ENCODE data around the gene LAMA2.

The LAMA2 gene

DNA sequence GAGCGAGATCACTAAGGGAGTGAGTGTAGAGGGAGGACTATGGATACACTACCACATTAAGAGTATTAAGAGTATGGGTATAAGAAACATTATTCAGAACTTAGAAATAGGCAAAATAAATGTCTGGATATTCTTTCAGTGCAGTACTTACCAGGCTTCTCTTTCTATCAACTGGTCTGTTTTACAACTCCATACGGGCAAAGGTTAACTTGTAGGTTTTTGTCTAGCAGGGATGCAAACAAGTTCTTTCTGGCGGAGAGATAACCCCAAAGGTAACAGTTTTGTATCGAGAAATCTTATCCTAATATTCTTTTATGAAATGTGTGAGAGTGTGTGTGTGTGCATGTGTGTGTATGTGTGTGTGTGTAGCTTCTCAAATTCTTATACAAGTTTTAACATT, 640.9 kb downstream of the LAMA2 start:
- DNase-seq (ENCODE audit: low spot score), result no peak

GRCh38 chr6:129525055-129525454, 642.1 kb downstream of the LAMA2 start:
- DNase-seq (ENCODE audit: low spot score), result no peak

DNA sequence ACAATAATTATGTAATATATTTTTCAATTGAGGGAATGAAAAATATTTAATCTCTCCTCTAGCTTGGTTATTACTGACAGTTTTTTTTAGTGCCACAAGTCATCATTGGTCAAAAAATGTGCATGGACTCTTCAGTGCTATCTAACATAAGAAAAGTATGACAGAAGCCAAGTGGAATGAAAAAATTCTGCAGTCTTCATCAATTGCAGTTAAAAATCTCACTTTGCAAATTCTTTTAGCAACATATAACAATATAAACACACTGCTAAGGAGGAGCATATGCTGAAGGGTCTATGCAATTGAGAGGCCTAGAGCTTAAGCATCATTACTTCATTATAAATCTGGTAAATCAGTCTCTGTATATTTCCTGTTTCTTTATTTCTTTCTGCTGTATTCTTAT, 652.0 kb downstream of the LAMA2 start:
- DNase-seq (ENCODE audit: low spot score), result no peak

DNA sequence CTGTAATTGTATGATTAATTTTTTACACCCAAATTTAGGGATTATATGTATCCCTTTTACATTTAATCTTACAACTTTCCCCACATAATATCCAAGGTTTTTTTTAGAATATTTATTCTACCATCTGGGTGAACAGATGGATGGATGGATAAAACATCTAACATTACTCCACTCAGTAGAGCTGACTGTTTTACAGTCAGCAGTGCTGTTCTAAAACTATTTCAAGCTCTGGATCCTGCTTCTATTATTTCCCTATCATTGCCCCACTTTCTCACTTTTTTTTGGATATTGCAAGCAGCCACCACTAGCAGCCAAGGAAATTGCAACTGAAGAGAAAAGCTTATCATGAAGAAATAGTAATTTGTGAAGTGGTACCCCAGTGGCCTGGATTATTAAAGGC, 653.3 kb downstream of the LAMA2 start:
- no peak for DNase-seq (ENCODE audit: low spot score)

DNA sequence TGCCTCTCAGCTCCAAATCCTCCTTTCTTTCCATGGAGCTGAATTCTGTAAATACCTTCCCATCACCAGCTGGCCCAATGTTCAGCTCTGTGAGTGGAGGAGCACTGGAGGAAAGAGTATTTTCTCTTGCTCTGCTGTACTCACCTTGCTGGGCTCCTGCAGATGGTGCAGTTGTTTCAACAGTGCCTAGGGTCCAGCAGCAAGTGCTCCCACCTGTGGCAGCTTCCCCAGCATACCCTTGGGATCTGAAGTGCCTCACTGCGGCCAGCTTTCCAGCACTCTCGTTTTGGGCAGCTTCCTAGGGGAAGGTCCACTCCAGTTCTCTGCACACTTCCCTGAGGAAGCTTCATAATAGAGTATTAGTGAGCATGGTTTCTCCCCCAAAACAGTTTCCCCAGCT, 656.1 kb downstream of the LAMA2 start:
- DNase-seq (ENCODE audit: low spot score), result no peak

DNA sequence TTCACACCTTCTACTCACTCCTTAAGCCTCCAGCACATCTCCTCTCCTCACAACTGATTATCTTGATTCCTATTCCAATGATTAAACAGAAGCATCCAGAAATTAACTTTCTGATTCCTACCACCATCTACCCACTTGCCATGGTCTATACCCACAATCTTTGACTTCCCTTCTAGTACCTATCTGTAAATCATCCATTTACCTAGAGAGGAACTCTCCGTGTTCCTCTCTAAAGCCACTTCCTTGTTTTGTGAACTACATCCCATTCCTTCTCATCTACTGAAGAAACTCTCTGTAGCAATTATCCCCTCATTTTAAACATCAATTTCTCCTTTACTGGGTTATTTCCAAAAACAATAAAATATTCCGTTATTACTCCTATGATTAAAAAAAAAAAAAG, 659.8 kb downstream of the LAMA2 start:
- no peak for DNase-seq (ENCODE audit: low spot score)

DNA sequence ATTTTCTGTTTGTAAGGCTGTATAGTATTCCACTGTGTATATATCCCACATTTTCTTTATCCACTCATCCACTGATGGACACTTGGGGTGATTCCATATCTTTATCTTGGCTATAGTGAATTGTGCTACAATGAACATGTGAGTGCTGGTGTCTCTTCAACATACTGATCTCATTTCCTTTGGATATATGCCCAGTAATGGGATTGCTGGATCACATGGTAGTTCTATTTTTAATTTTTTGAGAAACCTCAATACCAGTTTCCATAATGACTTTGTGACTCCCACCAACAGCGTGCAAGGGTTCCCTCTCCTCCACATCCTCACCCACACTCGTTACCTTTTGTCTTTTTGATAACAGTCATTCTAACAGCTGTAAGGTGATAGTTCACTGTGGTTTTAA, 661.0 kb downstream of the LAMA2 start:
- DNase-seq (ENCODE audit: low spot score), result no peak

- no peak for DNase-seq (ENCODE audit: low spot score)
These were observed 662.1 kb downstream of the LAMA2 start for GRCh38 chr6:129544892-129545612.

DNA sequence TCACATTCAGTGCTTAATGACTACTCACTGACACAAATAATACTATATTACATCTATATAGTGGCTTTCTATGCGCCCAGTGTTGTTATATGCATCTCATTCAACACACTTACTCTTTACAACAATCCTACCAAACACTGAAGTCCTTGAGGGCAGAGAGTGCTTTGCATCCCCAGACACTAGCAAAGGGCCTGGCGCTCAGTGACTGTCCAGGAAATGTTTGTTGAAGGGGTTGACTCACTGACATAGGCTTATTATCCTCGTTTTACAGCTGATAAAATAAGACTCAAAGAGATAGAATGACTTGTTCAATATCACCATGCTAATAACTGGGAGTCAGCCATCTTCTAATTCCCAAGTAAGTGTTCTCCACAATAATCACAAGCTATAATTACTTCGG, 663.8 kb downstream of the LAMA2 start:
- no peak for DNase-seq (ENCODE audit: low spot score)

- no peak for DNase-seq (ENCODE audit: low spot score)
These were observed 668.5 kb downstream of the LAMA2 start for GRCh38 chr6:129551486-129551885.

DNA sequence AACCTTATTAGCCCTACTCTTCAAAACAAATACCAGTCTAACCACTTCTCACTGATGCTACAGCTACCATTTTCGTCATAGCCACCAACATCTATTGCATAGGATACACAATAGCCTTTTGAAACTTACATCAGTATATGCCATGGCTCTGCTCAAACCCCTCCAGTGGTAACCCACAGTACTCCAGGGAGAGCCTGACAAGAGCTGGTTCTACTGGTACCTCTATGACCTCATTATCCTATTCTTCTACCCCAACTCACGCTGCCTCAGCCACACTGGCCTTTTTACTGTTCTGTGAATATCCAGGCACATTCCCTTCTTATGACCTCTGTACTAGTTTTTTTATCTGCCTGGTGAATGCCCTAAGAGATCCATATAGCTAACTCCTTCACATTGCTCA, 669.5 kb downstream of the LAMA2 start:
- no peak for DNase-seq (ENCODE audit: low spot score)

- DNase-seq (ENCODE audit: low spot score), result no peak
These were observed 672.4 kb downstream of the LAMA2 start for GRCh38 chr6:129555206-129555832.

GRCh38 chr6:129558248-129558647, 675.3 kb downstream of the LAMA2 start:
- no peak for DNase-seq (ENCODE audit: low spot score)

DNA sequence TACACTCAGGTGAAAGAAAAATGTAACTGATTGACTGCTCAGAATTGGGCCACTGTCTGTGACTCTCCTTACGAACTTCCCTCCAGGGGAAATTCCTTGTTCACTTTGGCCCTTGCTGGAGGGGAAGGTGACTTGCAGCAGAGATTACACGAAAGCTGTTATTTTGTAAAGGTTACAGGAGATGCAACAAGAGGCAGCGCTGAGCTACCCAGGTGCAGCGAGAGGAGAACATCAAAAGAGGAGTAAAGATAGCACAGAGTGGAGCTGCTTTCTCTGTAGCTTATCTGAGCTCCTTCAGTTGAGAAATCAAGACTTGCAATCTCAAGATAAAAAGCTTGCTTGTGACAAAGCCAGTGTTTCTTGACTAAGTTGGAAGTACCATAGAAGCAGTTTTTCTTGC, 682.4 kb downstream of the LAMA2 start:
- DNase-seq (ENCODE audit: low spot score), result no peak

GRCh38 chr6:129565811-129566210, 682.9 kb downstream of the LAMA2 start:
- DNase-seq (ENCODE audit: low spot score), result no peak
